ENCODE results near the gene OR13C2. TPM values are rescaled to one million over a fixed set of nuclear protein-coding genes. Genes with fewer than 3 reads are reported as not detected.
"Not testable (repeated sequence)": the region's sequence is repeated elsewhere in the genome, so short reads cannot be mapped to it uniquely, and the experiment has no call there.

Gene OR13C2
- total RNA-seq (ENCODE audit: unreplicated experiment): not detected
- long read RNA-seq: 0 reads

- not testable (repeated sequence) for H3K4me1 Mint-ChIP-seq (ENCODE audit: low read depth, unreplicated experiment); H3K36me3 Mint-ChIP-seq (ENCODE audit: unreplicated experiment); H3K9me3 Mint-ChIP-seq (ENCODE audit: unreplicated experiment); DNase-seq; H3K27me3 Mint-ChIP-seq (ENCODE audit: unreplicated experiment); H3K27ac Mint-ChIP-seq (ENCODE audit: unreplicated experiment); H3K4me3 Mint-ChIP-seq (ENCODE audit: unreplicated experiment)
Observed at GRCh38 chr9:104605527-104605926, at the start of gene OR13C2. TSS of gene OR13C2 (minus strand) at chr9:104605627. CDS start at chr9:104605627, 0 bp downstream.

GRCh38 chr9:104635456-104635855 lies 30.0 kb upstream of the OR13C2 start:
- H3K4me3 Mint-ChIP-seq (ENCODE audit: unreplicated experiment): no peak overlapping the region
- H3K27ac Mint-ChIP-seq (ENCODE audit: unreplicated experiment): no peak overlapping the region

DNA sequence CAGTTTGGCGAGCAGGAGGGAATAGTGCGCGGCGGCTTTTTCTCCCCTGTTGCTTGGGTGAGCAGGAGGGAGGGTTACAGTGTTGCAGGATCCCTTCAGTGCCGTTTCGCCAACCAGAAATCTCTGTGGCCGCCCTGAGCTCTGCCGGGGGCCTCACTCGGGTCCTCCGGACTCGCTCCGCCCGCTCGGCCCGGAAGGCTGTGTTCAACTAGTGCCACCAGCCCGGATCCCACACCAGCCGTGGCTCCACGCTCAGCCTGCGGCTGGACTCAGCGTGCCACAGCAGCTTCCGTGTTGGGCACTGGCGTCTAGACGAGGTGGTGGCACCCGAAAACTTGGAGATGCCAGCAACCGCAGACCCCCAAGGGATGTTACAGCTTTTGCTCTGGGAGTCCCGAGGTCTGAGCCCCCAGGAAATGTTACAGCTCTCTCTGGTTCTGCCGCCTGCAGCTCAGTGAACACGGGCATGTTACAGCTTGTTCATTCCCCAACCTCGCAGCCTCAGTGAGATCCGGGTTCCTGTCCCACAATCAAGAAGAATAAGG lies 28.6 kb upstream of the OR13C2 start:
- Mint-ChIP-seq H3K36me3 (ENCODE audit: unreplicated experiment) (peaks cover 15% of the 10 kb centered on the region), H3K9me3 (ENCODE audit: unreplicated experiment) (no peaks in the 10 kb centered on the region), H3K27ac (ENCODE audit: unreplicated experiment) (no peak overlapping the region), H3K27me3 (ENCODE audit: unreplicated experiment) (peaks cover 2% of the 10 kb centered on the region), H3K4me1 (ENCODE audit: low read depth, unreplicated experiment) (no peaks in the 10 kb centered on the region), H3K4me3 (ENCODE audit: unreplicated experiment) (no peak overlapping the region)
- no peak for DNase-seq
- TF ChIP-seq, protein P1, sequence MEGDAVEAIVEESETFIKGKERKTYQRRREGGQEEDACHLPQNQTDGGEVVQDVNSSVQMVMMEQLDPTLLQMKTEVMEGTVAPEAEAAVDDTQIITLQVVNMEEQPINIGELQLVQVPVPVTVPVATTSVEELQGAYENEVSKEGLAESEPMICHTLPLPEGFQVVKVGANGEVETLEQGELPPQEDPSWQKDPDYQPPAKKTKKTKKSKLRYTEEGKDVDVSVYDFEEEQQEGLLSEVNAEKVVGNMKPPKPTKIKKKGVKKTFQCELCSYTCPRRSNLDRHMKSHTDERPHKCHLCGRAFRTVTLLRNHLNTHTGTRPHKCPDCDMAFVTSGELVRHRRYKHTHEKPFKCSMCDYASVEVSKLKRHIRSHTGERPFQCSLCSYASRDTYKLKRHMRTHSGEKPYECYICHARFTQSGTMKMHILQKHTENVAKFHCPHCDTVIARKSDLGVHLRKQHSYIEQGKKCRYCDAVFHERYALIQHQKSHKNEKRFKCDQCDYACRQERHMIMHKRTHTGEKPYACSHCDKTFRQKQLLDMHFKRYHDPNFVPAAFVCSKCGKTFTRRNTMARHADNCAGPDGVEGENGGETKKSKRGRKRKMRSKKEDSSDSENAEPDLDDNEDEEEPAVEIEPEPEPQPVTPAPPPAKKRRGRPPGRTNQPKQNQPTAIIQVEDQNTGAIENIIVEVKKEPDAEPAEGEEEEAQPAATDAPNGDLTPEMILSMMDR (IDR thresholded peaks at IDR 0.05; ENCODE audit: partially characterized antibody, unreplicated experiment): no peak

More at GRCh38 chr9:104635456-104635855, 30.0 kb upstream of the OR13C2 start:
- TF ChIP-seq, protein P1 (IDR thresholded peaks at IDR 0.05; ENCODE audit: partially characterized antibody, unreplicated experiment): no peak
- H3K9me3 Mint-ChIP-seq (ENCODE audit: unreplicated experiment): no peaks in the 10 kb centered on the region
- no peaks in the 10 kb centered on the region for H3K4me1 Mint-ChIP-seq (ENCODE audit: low read depth, unreplicated experiment)
- H3K27me3 Mint-ChIP-seq (ENCODE audit: unreplicated experiment): peaks cover 2% of the 10 kb centered on the region
- DNase-seq: no peak
- peaks cover 15% of the 10 kb centered on the region for H3K36me3 Mint-ChIP-seq (ENCODE audit: unreplicated experiment)

GRCh38 chr9:104625964-104626363 lies 20.5 kb upstream of the OR13C2 start:
- not testable (repeated sequence) for H3K9me3 Mint-ChIP-seq (ENCODE audit: unreplicated experiment); H3K4me3 Mint-ChIP-seq (ENCODE audit: unreplicated experiment); H3K27ac Mint-ChIP-seq (ENCODE audit: unreplicated experiment); H3K4me1 Mint-ChIP-seq (ENCODE audit: low read depth, unreplicated experiment); DNase-seq; H3K36me3 Mint-ChIP-seq (ENCODE audit: unreplicated experiment); H3K27me3 Mint-ChIP-seq (ENCODE audit: unreplicated experiment)

DNA sequence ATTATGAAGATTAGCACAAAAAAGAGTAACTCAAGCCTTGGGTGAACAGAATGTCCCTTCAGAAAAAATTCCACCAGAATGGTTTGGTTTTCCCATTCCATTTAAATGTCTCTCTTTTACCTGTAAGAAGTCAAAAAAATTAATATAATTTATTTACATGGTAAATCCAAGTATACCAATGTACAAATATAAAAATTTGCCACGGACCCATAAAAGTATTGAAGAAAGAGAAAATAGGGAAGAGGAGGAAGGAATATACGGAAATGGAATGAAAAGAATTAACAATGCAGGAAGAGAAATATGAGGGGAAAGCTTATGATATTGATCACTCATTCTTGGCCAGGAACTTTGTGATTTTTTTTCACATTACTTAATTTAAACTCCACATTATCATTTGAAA lies 12.7 kb upstream of the OR13C2 start, which contains the start of gene OR13C9:
OR13C9 (minus strand) TSS at position 101 of the 400 bp plus-strand sequence; CDS start at position 101, 0 bp downstream.
- no peak within 1 kb of the TSS for H3K4me3 Mint-ChIP-seq (ENCODE audit: unreplicated experiment)
- no peaks in the 10 kb centered on the region for H3K36me3 Mint-ChIP-seq (ENCODE audit: unreplicated experiment)
- no peak for DNase-seq
- no peaks in the 10 kb centered on the region for H3K9me3 Mint-ChIP-seq (ENCODE audit: unreplicated experiment)
- peaks cover 1% of the 10 kb centered on the region for H3K27me3 Mint-ChIP-seq (ENCODE audit: unreplicated experiment)
- no peaks in the 10 kb centered on the region for H3K4me1 Mint-ChIP-seq (ENCODE audit: low read depth, unreplicated experiment)
- H3K27ac Mint-ChIP-seq (ENCODE audit: unreplicated experiment): no peak within 1 kb of the TSS
- TF ChIP-seq, protein P1 (IDR thresholded peaks at IDR 0.05; ENCODE audit: partially characterized antibody, unreplicated experiment): no peak

DNA sequence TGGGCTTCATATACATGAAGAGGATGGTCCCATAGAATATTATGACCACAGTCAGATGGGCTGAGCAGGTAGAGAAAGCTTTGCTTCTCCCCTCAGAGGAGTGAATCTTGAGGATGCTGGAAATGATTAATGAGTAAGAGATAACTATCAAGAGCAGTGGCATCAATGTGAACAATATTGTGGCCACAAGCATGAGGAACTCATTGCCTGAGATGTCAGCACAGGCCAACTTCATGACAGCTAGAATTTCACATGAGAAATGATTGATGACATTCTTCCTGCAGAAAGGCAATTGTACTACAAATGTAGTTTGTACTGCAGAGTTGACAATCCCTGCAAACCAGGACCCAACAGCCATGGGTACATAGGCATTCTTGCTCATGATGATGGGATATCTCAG lies 12.0 kb upstream of the OR13C2 start:
- Mint-ChIP-seq H3K27me3 (ENCODE audit: unreplicated experiment) (peaks cover 1% of the 10 kb centered on the region), H3K4me1 (ENCODE audit: low read depth, unreplicated experiment) (no peaks in the 10 kb centered on the region), H3K36me3 (ENCODE audit: unreplicated experiment) (no peaks in the 10 kb centered on the region), H3K27ac (ENCODE audit: unreplicated experiment) (no peak overlapping the region), H3K4me3 (ENCODE audit: unreplicated experiment) (no peak overlapping the region), H3K9me3 (ENCODE audit: unreplicated experiment) (no peaks in the 10 kb centered on the region)
- TF ChIP-seq, protein P1 (IDR thresholded peaks at IDR 0.05; ENCODE audit: partially characterized antibody, unreplicated experiment): no peak
- DNase-seq: no peak
